ENCODE measurements around the gene GALNTL6.
A peak's percentile ranks its signal among the peaks of the same experiment; 100 is the strongest.
"Not testable (repeated sequence)": the region's sequence is repeated elsewhere in the genome, so short reads cannot be mapped to it uniquely, and the experiment has no call there.

The GALNTL6 gene

GRCh38 chr4:173001571-173001970 lies 1188.4 kb downstream of the GALNTL6 start:
- no peak for DNase-seq

- no peak for DNase-seq
These were observed 1189.8 kb downstream of the GALNTL6 start for GRCh38 chr4:173002830-173003561.

GRCh38 chr4:173005912-173006633 lies 1192.9 kb downstream of the GALNTL6 start:
- no peak for DNase-seq

GRCh38 chr4:173008436-173008835 lies 1195.2 kb downstream of the GALNTL6 start:
- no peak for DNase-seq

- DNase-seq: no peak
These were observed 1196.1 kb downstream of the GALNTL6 start for GRCh38 chr4:173009129-173009823.

- no peak for DNase-seq
These were observed 1199.4 kb downstream of the GALNTL6 start for GRCh38 chr4:173012608-173013007.

- DNase-seq: peak; percentile 60
These were observed 1200.2 kb downstream of the GALNTL6 start for GRCh38 chr4:173013232-173013930.

GRCh38 chr4:173014113-173014558 lies 1200.9 kb downstream of the GALNTL6 start:
- DNase-seq: no peak

GRCh38 chr4:173014836-173015235 lies 1201.6 kb downstream of the GALNTL6 start:
- DNase-seq: no peak

- no peak for DNase-seq
These were observed 1204.6 kb downstream of the GALNTL6 start for GRCh38 chr4:173017802-173018201.

GRCh38 chr4:173018446-173018845 lies 1205.2 kb downstream of the GALNTL6 start:
- no peak for DNase-seq

GRCh38 chr4:173019664-173020063 lies 1206.5 kb downstream of the GALNTL6 start:
- DNase-seq: no peak

GRCh38 chr4:173021746-173022573 lies 1208.8 kb downstream of the GALNTL6 start:
- not testable (repeated sequence) for DNase-seq

- DNase-seq: no peak
These were observed 1211.0 kb downstream of the GALNTL6 start for GRCh38 chr4:173024203-173024602.

- peak; percentile 58 for DNase-seq
These were observed 1211.9 kb downstream of the GALNTL6 start for GRCh38 chr4:173025131-173025530.

- no peak for DNase-seq
These were observed 1224.0 kb downstream of the GALNTL6 start for GRCh38 chr4:173037242-173037641.

GRCh38 chr4:173038192-173038896 lies 1225.1 kb downstream of the GALNTL6 start:
- DNase-seq: no peak

GRCh38 chr4:173039617-173040577 lies 1226.7 kb downstream of the GALNTL6 start:
- peak; percentile 36 for DNase-seq

GRCh38 chr4:173041482-173041881 lies 1228.3 kb downstream of the GALNTL6 start:
- no peak for DNase-seq

GRCh38 chr4:173042139-173042538 lies 1228.9 kb downstream of the GALNTL6 start:
- DNase-seq: not testable (repeated sequence)
